HepG2 (cell line): ENCODE measurements around the gene BHLHE23. TPM values are rescaled to one million over a fixed set of nuclear protein-coding genes. Genes with fewer than 3 reads are reported as not detected.

Experiments
- ZMAT3 ChIP-seq: sonication (generic); formaldehyde crosslinking; conservative IDR thresholded peaks from 2 replicates; pipeline ENCODE4 v1.7.0; 2021; ENCODE audit warnings: missing genetic modification reagents
- ZNF317 ChIP-seq: sonication (generic); formaldehyde crosslinking; IDR thresholded peaks from 2 replicates; pipeline ENCODE4 v1.5.0; 2020; ENCODE audit warnings: mild to moderate bottlenecking, missing genetic modification reagents
- ZNF34 ChIP-seq: sonication (generic); formaldehyde crosslinking; IDR thresholded peaks from 2 replicates; pipeline ENCODE4 v1.4.0; 2020; ENCODE audit warnings: mild to moderate bottlenecking, missing genetic modification reagents, borderline replicate concordance
- ZSCAN25 ChIP-seq: sonication (generic); formaldehyde crosslinking; IDR thresholded peaks from 2 replicates; pipeline ENCODE4 v1.8.0; 2022; ENCODE audit warnings: mild to moderate bottlenecking, missing genetic modification reagents
- polyA plus RNA-seq, 8 experiments: library from polyadenylated mRNA; depleted of rRNA in 3 of 8; stranded (reverse) in 7 of 8; unstranded in 1 of 8; fragments of >200 nt; fragmentation: Illumina TruSeq in 4 of 8; extraction: Trizol in 4 of 8; gene quantifications; 2 replicates each; pipeline versions ENCODE4 v1.2.1 to v1.2.3, GENCODE V29; 2011 to 2016; ENCODE audit warnings: low read depth in 4 of 8, missing spikeins in 1 of 8, mixed read lengths in 1 of 8; ENCODE audit not compliant: insufficient read depth in 1 of 8
- total RNA-seq, 5 experiments: library from RNA; depleted of rRNA; stranded (reverse); fragments of >200 nt; fragmentation: Illumina TruSeq; extraction: Trizol; gene quantifications; 2 replicates each; pipeline ENCODE4 v1.2.3, GENCODE V29; 2016; ENCODE audit warnings: low read depth in 1 of 5
- TF ChIP-seq, protein P1 (sequence below): sonication (generic); formaldehyde crosslinking; IDR thresholded peaks from 2 replicates; pipeline ENCODE4 v1.5.1; 2020; ENCODE audit warnings: mild to moderate bottlenecking, missing genetic modification reagents, borderline replicate concordance
- TF ChIP-seq, protein P2 (sequence below): sonication (generic); formaldehyde crosslinking; IDR thresholded peaks from 2 replicates; pipeline ENCODE4 v1.5.0; 2020; ENCODE audit warnings: missing genetic modification reagents
- TF ChIP-seq, protein P3 (sequence below): sonication (generic); formaldehyde crosslinking; IDR thresholded peaks from 2 replicates; pipeline ENCODE4 v1.4.0; 2020; ENCODE audit warnings: missing genetic modification reagents

The BHLHE23 gene
- total and polyA plus RNA-seq, 2 of the 13 experiments (the other 11 are each of a cell fraction or from before 2014, with no cell fraction given) = not detected

DNA sequence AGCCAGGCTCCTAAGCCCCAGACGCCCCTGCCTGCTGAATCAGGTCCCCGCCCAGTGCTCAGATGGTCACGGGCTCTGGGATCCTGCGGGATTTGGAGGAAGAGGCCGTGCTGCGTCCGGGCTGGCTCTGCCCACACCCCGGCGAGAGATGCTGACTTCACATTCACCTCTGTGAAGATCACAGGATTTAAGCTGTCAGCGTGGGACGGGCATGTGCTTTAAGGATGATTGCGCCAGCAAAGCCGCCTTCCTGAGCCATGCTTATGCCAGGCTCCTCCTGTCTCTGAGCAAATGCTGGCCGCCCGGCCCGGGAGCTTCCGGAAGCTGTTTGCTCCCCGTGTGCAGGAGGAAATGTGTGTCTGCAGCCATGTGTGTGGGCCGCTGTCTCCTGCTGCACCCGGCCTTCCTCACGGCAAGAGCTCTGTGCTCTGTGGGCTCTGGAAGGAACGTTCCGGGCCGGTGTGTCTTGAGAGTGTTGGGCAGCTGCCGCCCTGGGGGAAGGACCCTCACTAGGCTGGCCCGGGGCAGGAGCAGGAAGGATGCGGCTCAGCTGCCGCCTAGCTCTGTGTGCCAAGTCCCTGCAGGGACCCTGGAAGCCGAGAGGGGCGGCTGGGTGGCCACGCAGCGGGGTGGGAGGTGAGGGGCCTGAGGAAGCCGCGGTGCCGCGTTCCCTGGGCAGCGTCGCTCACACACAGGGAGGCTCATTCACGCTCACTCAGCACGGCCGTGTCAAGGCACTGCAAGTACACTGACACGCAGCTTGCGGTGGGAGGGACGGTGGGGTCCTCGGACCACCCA lies 19.0 kb upstream of the BHLHE23 start (continued):
- TF ChIP-seq, protein P1, sequence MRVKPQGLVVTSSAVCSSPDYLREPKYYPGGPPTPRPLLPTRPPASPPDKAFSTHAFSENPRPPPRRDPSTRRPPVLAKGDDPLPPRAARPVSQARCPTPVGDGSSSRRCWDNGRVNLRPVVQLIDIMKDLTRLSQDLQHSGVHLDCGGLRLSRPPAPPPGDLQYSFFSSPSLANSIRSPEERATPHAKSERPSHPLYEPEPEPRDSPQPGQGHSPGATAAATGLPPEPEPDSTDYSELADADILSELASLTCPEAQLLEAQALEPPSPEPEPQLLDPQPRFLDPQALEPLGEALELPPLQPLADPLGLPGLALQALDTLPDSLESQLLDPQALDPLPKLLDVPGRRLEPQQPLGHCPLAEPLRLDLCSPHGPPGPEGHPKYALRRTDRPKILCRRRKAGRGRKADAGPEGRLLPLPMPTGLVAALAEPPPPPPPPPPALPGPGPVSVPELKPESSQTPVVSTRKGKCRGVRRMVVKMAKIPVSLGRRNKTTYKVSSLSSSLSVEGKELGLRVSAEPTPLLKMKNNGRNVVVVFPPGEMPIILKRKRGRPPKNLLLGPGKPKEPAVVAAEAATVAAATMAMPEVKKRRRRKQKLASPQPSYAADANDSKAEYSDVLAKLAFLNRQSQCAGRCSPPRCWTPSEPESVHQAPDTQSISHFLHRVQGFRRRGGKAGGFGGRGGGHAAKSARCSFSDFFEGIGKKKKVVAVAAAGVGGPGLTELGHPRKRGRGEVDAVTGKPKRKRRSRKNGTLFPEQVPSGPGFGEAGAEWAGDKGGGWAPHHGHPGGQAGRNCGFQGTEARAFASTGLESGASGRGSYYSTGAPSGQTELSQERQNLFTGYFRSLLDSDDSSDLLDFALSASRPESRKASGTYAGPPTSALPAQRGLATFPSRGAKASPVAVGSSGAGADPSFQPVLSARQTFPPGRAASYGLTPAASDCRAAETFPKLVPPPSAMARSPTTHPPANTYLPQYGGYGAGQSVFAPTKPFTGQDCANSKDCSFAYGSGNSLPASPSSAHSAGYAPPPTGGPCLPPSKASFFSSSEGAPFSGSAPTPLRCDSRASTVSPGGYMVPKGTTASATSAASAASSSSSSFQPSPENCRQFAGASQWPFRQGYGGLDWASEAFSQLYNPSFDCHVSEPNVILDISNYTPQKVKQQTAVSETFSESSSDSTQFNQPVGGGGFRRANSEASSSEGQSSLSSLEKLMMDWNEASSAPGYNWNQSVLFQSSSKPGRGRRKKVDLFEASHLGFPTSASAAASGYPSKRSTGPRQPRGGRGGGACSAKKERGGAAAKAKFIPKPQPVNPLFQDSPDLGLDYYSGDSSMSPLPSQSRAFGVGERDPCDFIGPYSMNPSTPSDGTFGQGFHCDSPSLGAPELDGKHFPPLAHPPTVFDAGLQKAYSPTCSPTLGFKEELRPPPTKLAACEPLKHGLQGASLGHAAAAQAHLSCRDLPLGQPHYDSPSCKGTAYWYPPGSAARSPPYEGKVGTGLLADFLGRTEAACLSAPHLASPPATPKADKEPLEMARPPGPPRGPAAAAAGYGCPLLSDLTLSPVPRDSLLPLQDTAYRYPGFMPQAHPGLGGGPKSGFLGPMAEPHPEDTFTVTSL = no peak
- no peak for TF ChIP-seq ZNF34 (CRISPR knock-in tag)
- TF ChIP-seq ZSCAN25 (CRISPR knock-in tag) = no peak
- TF ChIP-seq, protein P2, sequence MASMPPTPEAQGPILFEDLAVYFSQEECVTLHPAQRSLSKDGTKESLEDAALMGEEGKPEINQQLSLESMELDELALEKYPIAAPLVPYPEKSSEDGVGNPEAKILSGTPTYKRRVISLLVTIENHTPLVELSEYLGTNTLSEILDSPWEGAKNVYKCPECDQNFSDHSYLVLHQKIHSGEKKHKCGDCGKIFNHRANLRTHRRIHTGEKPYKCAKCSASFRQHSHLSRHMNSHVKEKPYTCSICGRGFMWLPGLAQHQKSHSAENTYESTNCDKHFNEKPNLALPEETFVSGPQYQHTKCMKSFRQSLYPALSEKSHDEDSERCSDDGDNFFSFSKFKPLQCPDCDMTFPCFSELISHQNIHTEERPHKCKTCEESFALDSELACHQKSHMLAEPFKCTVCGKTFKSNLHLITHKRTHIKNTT (CRISPR knock-in tag) = no peak
- TF ChIP-seq ZNF317 (CRISPR knock-in tag) = no peak
- TF ChIP-seq ZMAT3 (CRISPR knock-in tag) = no peak
- TF ChIP-seq, protein P3, sequence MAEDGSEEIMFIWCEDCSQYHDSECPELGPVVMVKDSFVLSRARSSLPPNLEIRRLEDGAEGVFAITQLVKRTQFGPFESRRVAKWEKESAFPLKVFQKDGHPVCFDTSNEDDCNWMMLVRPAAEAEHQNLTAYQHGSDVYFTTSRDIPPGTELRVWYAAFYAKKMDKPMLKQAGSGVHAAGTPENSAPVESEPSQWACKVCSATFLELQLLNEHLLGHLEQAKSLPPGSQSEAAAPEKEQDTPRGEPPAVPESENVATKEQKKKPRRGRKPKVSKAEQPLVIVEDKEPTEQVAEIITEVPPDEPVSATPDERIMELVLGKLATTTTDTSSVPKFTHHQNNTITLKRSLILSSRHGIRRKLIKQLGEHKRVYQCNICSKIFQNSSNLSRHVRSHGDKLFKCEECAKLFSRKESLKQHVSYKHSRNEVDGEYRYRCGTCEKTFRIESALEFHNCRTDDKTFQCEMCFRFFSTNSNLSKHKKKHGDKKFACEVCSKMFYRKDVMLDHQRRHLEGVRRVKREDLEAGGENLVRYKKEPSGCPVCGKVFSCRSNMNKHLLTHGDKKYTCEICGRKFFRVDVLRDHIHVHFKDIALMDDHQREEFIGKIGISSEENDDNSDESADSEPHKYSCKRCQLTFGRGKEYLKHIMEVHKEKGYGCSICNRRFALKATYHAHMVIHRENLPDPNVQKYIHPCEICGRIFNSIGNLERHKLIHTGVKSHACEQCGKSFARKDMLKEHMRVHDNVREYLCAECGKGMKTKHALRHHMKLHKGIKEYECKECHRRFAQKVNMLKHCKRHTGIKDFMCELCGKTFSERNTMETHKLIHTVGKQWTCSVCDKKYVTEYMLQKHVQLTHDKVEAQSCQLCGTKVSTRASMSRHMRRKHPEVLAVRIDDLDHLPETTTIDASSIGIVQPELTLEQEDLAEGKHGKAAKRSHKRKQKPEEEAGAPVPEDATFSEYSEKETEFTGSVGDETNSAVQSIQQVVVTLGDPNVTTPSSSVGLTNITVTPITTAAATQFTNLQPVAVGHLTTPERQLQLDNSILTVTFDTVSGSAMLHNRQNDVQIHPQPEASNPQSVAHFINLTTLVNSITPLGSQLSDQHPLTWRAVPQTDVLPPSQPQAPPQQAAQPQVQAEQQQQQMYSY (CRISPR knock-in tag) = no peak
- TF ChIP-seq, all 625 proteins: peak for 8
